GM12878 (cell line): ENCODE results near the gene MEIS2. TPM values are rescaled to one million over a fixed set of nuclear protein-coding genes. Genes with fewer than 3 reads are reported as not detected.

Experiments
- ATAC-seq: fragments of 200-7000 bp; cut with Tn5 transposase; 3 replicates; pipeline ENCODE4 v1.9.1; 2020; ENCODE audit warnings: mild to moderate bottlenecking, moderate library complexity
- BruUV-seq: library from RNA; stranded (reverse); fragments of 400-500 nt; replicated peaks from 2 replicates; lab custom pipeline; 2021; lab: Mats Ljungman, UMichigan
- CTCF ChIA-PET: fragments of 300-600 bp; sonication (Branson Sonifier 250); formaldehyde crosslinking; extraction: SDS; loops from one replicate; lab custom pipeline; 2021; ENCODE audit warnings: inconsistent platforms; lab: Yijun Ruan, JAX
- POLR2A ChIA-PET: fragments of 350-600 bp; formaldehyde crosslinking; extraction: SDS; loops from one replicate; lab custom pipeline; 2021; ENCODE audit warnings: inconsistent platforms; lab: Charles Lee
- RAD21 ChIA-PET: fragments of 300-600 bp; sonication (Branson Sonifier 250); formaldehyde crosslinking; loops from one replicate; lab custom pipeline; 2023; ENCODE audit warnings: antibody characterized with exemption; ENCODE audit not compliant: unreplicated experiment; lab: Charles Lee
- SMC1A ChIA-PET: fragments of 300-600 bp; sonication (Branson Sonifier 250); formaldehyde crosslinking; loops from one replicate; lab custom pipeline; 2023; ENCODE audit not compliant: unreplicated experiment, uncharacterized antibody; lab: Charles Lee
- DNase-seq: peaks from one replicate; pipeline ENCODE4 v3.0.0-alpha.2; 2011; ENCODE audit warnings: low read depth, low spot score
- FAIRE-seq: peaks from 3 replicates; lab custom pipeline; 2011; peaks lifted over from hg19 to GRCh38; lab: Jason Lieb, UNC
- H2AFZ ChIP-seq: 2 replicates; pipeline ENCODE4 v1.6.0; 2011; ENCODE audit warnings: low read depth, low read length, control low read depth; ENCODE audit not compliant: control insufficient read depth
- H3K27ac ChIP-seq: 2 replicates; pipeline ENCODE4 v1.5.1; 2011; ENCODE audit warnings: control low read depth; ENCODE audit not compliant: control insufficient read depth, insufficient read depth
- H3K27me3 ChIP-seq, 2 experiments: replicated peaks in 1 of 2; 2 replicates each; pipeline versions ENCODE4 v1.6.0 to v1.6.1; 2011; ENCODE audit warnings: low read length in 1 of 2; ENCODE audit not compliant: control insufficient read depth in 2 of 2, insufficient read depth in 2 of 2
- H3K36me3 ChIP-seq, 2 experiments: 2 replicates each; pipeline ENCODE4 v1.5.1; 2011; ENCODE audit warnings: low read length in 1 of 2; ENCODE audit not compliant: control insufficient read depth in 2 of 2, insufficient read depth in 2 of 2
- H3K4me1 ChIP-seq: 2 replicates; pipeline ENCODE4 v1.6.1; 2011; ENCODE audit warnings: mild to moderate bottlenecking, low read length, moderate library complexity, mixed read lengths; ENCODE audit not compliant: control insufficient read depth, insufficient read depth
- H3K4me2 ChIP-seq: 2 replicates; pipeline ENCODE4 v1.6.0; 2011; ENCODE audit warnings: control low read depth; ENCODE audit not compliant: control insufficient read depth, insufficient read depth
- H3K4me3 ChIP-seq: fragments of 200-600 bp; sonication (generic); 2 replicates; pipeline ENCODE4 v1.5.1; 2016
- H3K79me2 ChIP-seq: 2 replicates; pipeline ENCODE4 v1.6.0; 2011; ENCODE audit warnings: low read length; ENCODE audit not compliant: control insufficient read depth, insufficient read depth
- H3K9ac ChIP-seq: 2 replicates; pipeline ENCODE4 v1.8.0; 2011; ENCODE audit warnings: low read length, control low read depth, mixed read lengths; ENCODE audit not compliant: control insufficient read depth, insufficient read depth
- H3K9me3 ChIP-seq: replicated peaks from 3 replicates; pipeline ENCODE4 v1.5.1; 2011; ENCODE audit warnings: mild to moderate bottlenecking, low read length; ENCODE audit not compliant: control insufficient read depth, insufficient read depth
- H4K20me1 ChIP-seq: 2 replicates; pipeline ENCODE4 v1.6.0; 2011; ENCODE audit not compliant: control insufficient read depth, insufficient read depth
- KAT2A ChIP-seq: conservative IDR thresholded peaks from 2 replicates; pipeline ENCODE4 v1.6.1; 2011; ENCODE audit warnings: low read depth, low read length; ENCODE audit not compliant: control insufficient read depth
- LARP7 ChIP-seq: fragments of 450-650 bp; IDR thresholded peaks from 2 replicates; pipeline ENCODE4 v1.6.1; 2017; ENCODE audit warnings: mild to moderate bottlenecking
- MTA3 ChIP-seq: IDR thresholded peaks from 2 replicates; pipeline ENCODE4 v1.6.1; 2012; ENCODE audit warnings: low read length, inconsistent platforms, borderline replicate concordance
- MYC ChIP-seq: IDR thresholded peaks from 2 replicates; pipeline ENCODE4 v1.6.1; 2011; ENCODE audit warnings: mild to moderate bottlenecking, low read length, moderate library complexity, inconsistent platforms; ENCODE audit not compliant: insufficient read depth, insufficient replicate concordance, insufficient read length, severe bottlenecking
- SREBF1 ChIP-seq: IDR thresholded peaks from 2 replicates; pipeline ENCODE4 v1.6.1; 2012; ENCODE audit warnings: mild to moderate bottlenecking, low read length
- STAT1 ChIP-seq: fragments of 450-650 bp; conservative IDR thresholded peaks from 2 replicates; pipeline ENCODE4 v1.6.1; 2014; ENCODE audit warnings: antibody characterized with exemption, mild to moderate bottlenecking
- TAF1 ChIP-seq: IDR thresholded peaks from 2 replicates; pipeline ENCODE4 v1.6.1; 2011; ENCODE audit warnings: mild to moderate bottlenecking, low read depth, low read length, borderline replicate concordance
- YY1 ChIP-seq: IDR thresholded peaks from 2 replicates; pipeline ENCODE4 v1.6.1; 2011; ENCODE audit warnings: low read depth, mild to moderate bottlenecking, low read length
- WGBS: methylation state at CpG from one replicate; pipeline ENCODE4 v1.1.6; 2016; ENCODE audit warnings: low lambda C conversion rate; ENCODE audit not compliant: insufficient replicate concordance, insufficient coverage; ENCODE audit errors: missing lambda C conversion rate; 5-methylcytosine and 5-hydroxymethylcytosine counted together
- in situ Hi-C: fragments of 300-500 bp; cut with MboI; formaldehyde crosslinking; loops from 9 replicates; pipeline ENCODE4 v1.14.3; 2018; ENCODE audit warnings: mixed read lengths
- intact Hi-C: fragments of 100-400 bp; cut with micrococcal nuclease; formaldehyde crosslinking; loops from one replicate; pipeline ENCODE4 v1.14.2; 2022; ENCODE audit not compliant: unreplicated experiment
- polyA plus RNA-seq, 11 experiments: library from polyadenylated mRNA; depleted of rRNA in 4 of 11; unstranded in 6 of 11; stranded (reverse) in 5 of 11; fragments of >200 nt; fragmentation: Nextera tagmentation in 4 of 11; fragmentation: Illumina TruSeq in 1 of 11; extraction: Ambion mirVana in 4 of 11; extraction: Trizol in 1 of 11; gene quantifications; 1 replicate in 1 of 11; 2 replicates in 10 of 11; pipeline versions ENCODE4 v1.2.1 to v1.2.3, GENCODE V29; 2011 to 2016; ENCODE audit warnings: inconsistent platforms in 2 of 11, missing spikeins in 2 of 11, low read depth in 1 of 11
- total RNA-seq, 4 experiments: library from RNA; depleted of rRNA in 3 of 4; stranded (reverse); fragments of >200 nt in 3 of 4; fragmentation: Illumina TruSeq in 1 of 4; extraction: Trizol in 1 of 4; gene quantifications; 2 replicates each; pipeline versions ENCODE4 v1.2.1 to v1.2.3, GENCODE V29; 2013 to 2021
- TF ChIP-seq, protein P1 (sequence below): fragments of 450-650 bp; IDR thresholded peaks from 2 replicates; pipeline ENCODE4 v1.6.1; 2017; ENCODE audit warnings: mild to moderate bottlenecking
- TF ChIP-seq, protein P2 (sequence below): fragments of 450-650 bp; formaldehyde crosslinking; IDR thresholded peaks from 2 replicates; pipeline ENCODE4 v1.5.0; 2022; ENCODE audit warnings: mild to moderate bottlenecking, missing genetic modification characterization
- TF ChIP-seq, protein P3 (sequence below): fragments of 450-650 bp; formaldehyde crosslinking; IDR thresholded peaks from 2 replicates; pipeline ENCODE4 v1.4.0; 2020; ENCODE audit warnings: mild to moderate bottlenecking, moderate library complexity
- TF ChIP-seq, protein P4 (sequence below): IDR thresholded peaks from 2 replicates; pipeline ENCODE4 v1.6.1; 2012; ENCODE audit warnings: low read depth, low read length, improper control_type of control experiment

Gene MEIS2
- total and polyA plus RNA-seq, 10 of the 15 experiments (the other 5 are each of a cell fraction or from before 2014, with no cell fraction given), result 9.2 to 54.0 (median 20.4) TPM

DNA sequence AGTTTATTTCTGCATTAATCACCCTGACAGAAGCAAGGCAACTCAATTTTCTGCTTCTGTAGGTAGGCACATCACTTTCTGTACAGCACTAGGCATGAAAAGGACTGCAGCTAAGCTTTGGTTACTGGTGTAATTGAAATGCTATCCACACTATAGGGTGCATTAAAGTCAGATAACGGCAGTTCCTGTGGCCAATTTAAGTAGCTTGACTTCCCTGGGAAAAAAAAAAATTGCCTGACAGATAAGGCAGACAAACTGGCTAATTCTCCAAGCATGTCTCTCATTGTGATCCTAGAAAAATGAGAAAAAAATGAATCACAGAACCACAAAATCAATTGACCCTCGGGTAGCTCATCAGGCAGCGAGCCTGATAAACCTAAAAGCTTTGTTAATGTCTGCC, 151.4 kb downstream of the MEIS2 start:
- H3K27ac ChIP-seq, result no peak overlapping the region
- H3K79me2 ChIP-seq, result no peaks in the 10 kb centered on the region
- no peak overlapping the region for H3K4me2 ChIP-seq
- POLR2A ChIA-PET, result interaction anchor here (0.5 kb wide), 1 partner anchor 71 kb away, joined by 3 read pairs; no protein-coding TSS in a partner anchor
- no peaks in the 10 kb centered on the region for H3K4me1 ChIP-seq
- H2AFZ ChIP-seq, result no peak overlapping the region
- RAD21 ChIA-PET, result no interaction called here
- peaks cover 0 to 1% of the 10 kb centered on the region in 2 experiments; a peak in 2 of 4 replicates for H3K36me3 ChIP-seq
- H3K9ac ChIP-seq, result no peak overlapping the region
- no peaks in the 10 kb centered on the region for H3K9me3 ChIP-seq
- H3K27me3 ChIP-seq, result no peaks in the 10 kb centered on the region
- CTCF ChIA-PET, result interaction anchor here (0.6 to 0.9 kb wide), 3 partner anchors 10 to 142 kb away, joined by 3 to 4 read pairs (median 3); no protein-coding TSS in a partner anchor
- intact Hi-C loops (no loop called here), in situ Hi-C loops (no loop called here)
- no peak overlapping the region for H3K4me3 ChIP-seq
- H4K20me1 ChIP-seq, result no peaks in the 10 kb centered on the region
- FAIRE-seq, result no peak
- no peak for DNase-seq
- SMC1A ChIA-PET, result interaction anchor here (0.9 to 1.4 kb wide), 5 partner anchors 11 to 65 kb away, joined by 3 to 4 read pairs (median 3); no protein-coding TSS in a partner anchor
- no TSS peak for BruUV-seq
- 2% methylated on average over 3 of the region's 3 CpGs for WGBS
- ATAC-seq, result no peak
- no peak for TF ChIP-seq LARP7
- TF ChIP-seq, protein P1, sequence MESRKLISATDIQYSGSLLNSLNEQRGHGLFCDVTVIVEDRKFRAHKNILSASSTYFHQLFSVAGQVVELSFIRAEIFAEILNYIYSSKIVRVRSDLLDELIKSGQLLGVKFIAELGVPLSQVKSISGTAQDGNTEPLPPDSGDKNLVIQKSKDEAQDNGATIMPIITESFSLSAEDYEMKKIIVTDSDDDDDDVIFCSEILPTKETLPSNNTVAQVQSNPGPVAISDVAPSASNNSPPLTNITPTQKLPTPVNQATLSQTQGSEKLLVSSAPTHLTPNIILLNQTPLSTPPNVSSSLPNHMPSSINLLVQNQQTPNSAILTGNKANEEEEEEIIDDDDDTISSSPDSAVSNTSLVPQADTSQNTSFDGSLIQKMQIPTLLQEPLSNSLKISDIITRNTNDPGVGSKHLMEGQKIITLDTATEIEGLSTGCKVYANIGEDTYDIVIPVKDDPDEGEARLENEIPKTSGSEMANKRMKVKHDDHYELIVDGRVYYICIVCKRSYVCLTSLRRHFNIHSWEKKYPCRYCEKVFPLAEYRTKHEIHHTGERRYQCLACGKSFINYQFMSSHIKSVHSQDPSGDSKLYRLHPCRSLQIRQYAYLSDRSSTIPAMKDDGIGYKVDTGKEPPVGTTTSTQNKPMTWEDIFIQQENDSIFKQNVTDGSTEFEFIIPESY, result no peak
- TF ChIP-seq YY1, result no peak
- TF ChIP-seq SREBF1, result no peak
- no peak for TF ChIP-seq KAT2A
- TF ChIP-seq, protein P2, sequence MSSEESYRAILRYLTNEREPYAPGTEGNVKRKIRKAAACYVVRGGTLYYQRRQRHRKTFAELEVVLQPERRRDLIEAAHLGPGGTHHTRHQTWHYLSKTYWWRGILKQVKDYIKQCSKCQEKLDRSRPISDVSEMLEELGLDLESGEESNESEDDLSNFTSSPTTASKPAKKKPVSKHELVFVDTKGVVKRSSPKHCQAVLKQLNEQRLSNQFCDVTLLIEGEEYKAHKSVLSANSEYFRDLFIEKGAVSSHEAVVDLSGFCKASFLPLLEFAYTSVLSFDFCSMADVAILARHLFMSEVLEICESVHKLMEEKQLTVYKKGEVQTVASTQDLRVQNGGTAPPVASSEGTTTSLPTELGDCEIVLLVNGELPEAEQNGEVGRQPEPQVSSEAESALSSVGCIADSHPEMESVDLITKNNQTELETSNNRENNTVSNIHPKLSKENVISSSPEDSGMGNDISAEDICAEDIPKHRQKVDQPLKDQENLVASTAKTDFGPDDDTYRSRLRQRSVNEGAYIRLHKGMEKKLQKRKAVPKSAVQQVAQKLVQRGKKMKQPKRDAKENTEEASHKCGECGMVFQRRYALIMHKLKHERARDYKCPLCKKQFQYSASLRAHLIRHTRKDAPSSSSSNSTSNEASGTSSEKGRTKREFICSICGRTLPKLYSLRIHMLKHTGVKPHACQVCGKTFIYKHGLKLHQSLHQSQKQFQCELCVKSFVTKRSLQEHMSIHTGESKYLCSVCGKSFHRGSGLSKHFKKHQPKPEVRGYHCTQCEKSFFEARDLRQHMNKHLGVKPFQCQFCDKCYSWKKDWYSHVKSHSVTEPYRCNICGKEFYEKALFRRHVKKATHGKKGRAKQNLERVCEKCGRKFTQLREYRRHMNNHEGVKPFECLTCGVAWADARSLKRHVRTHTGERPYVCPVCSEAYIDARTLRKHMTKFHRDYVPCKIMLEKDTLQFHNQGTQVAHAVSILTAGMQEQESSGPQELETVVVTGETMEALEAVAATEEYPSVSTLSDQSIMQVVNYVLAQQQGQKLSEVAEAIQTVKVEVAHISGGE (CRISPR knock-in tag), result no peak
- no peak for TF ChIP-seq TAF1
- no peak for TF ChIP-seq STAT1
- no peak for TF ChIP-seq MTA3
- TF ChIP-seq, protein P3, sequence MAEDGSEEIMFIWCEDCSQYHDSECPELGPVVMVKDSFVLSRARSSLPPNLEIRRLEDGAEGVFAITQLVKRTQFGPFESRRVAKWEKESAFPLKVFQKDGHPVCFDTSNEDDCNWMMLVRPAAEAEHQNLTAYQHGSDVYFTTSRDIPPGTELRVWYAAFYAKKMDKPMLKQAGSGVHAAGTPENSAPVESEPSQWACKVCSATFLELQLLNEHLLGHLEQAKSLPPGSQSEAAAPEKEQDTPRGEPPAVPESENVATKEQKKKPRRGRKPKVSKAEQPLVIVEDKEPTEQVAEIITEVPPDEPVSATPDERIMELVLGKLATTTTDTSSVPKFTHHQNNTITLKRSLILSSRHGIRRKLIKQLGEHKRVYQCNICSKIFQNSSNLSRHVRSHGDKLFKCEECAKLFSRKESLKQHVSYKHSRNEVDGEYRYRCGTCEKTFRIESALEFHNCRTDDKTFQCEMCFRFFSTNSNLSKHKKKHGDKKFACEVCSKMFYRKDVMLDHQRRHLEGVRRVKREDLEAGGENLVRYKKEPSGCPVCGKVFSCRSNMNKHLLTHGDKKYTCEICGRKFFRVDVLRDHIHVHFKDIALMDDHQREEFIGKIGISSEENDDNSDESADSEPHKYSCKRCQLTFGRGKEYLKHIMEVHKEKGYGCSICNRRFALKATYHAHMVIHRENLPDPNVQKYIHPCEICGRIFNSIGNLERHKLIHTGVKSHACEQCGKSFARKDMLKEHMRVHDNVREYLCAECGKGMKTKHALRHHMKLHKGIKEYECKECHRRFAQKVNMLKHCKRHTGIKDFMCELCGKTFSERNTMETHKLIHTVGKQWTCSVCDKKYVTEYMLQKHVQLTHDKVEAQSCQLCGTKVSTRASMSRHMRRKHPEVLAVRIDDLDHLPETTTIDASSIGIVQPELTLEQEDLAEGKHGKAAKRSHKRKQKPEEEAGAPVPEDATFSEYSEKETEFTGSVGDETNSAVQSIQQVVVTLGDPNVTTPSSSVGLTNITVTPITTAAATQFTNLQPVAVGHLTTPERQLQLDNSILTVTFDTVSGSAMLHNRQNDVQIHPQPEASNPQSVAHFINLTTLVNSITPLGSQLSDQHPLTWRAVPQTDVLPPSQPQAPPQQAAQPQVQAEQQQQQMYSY (CRISPR knock-in tag), result no peak
- TF ChIP-seq, protein P4, sequence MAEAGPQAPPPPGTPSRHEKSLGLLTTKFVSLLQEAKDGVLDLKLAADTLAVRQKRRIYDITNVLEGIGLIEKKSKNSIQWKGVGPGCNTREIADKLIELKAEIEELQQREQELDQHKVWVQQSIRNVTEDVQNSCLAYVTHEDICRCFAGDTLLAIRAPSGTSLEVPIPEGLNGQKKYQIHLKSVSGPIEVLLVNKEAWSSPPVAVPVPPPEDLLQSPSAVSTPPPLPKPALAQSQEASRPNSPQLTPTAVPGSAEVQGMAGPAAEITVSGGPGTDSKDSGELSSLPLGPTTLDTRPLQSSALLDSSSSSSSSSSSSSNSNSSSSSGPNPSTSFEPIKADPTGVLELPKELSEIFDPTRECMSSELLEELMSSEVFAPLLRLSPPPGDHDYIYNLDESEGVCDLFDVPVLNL, result no peak
- no peak for TF ChIP-seq MYC
